HG02763 (cell line): ENCODE measurements around the gene CD1D.
"Not testable (repeated sequence)": the region's sequence is repeated elsewhere in the genome, so short reads cannot be mapped to it uniquely, and the experiment has no call there.

Source experiments
- ATAC-seq: cut with Tn5 transposase; IDR thresholded peaks from one replicate; pipeline ENCODE4 v1.9.1; 2021; ENCODE audit warnings: mild to moderate bottlenecking, moderate library complexity; ENCODE audit not compliant: unreplicated experiment

Gene CD1D

DNA sequence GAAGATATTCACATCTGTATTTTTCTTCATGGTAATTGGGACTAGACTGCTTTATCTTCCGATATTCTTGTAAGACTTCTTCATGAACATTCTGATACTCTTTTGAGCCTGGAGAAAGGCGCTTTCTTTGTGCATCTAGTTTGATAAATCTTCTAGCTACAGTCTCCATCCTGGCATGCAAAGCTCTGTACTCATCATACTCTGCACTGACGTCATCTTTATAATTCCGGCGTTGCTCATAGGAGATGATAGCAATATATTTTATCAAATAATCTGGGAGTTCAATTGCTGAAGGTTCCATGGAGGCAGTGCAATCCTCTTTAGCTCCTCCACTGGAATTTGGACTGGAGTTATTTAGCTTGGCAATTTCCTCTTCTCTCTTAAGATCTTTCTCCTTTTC lies 4.8 kb upstream of the CD1D start:
- ATAC-seq = not testable (repeated sequence)

GRCh38 chr1:158176399-158176798 lies 4.3 kb upstream of the CD1D start:
- ATAC-seq = no peak

GRCh38 chr1:158176849-158177699 lies 3.6 kb upstream of the CD1D start:
- ATAC-seq = not testable (repeated sequence)

DNA sequence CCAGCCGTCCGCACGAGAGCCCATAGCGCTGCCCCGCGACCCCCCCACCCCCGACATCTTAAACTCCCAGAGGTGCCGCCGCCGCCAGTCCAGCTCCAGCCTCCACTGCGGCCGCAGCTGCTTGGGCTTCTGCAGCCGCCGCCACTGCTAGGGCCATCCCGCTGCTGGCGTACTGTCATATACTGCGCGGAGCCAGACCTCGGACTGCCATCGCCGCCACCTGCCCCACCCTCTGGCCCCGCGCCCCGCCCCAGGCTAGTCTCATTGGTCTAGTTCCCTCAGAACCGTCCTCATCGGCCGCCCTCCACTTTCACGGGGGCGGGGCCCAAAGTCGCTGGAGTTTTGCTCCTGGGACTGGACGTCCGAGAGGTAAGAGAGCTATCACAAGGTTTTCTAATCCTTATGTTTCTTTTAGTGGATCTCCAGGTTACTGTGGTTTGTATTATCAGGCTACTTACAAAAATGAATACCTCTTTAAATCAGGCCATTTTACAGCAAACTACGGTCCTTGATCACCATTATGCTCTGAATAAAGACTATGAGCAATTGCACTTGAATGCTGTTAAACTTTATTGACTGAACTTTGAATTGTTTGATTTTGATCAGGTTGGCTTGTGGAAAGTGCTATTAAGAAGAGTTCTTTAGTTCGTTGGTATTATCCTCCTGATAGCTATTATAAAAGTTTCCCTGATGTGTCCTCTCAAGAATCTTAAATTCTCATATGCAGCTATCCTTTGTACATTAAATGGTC lies 2.8 kb upstream of the CD1D start:
- no peak for ATAC-seq

DNA sequence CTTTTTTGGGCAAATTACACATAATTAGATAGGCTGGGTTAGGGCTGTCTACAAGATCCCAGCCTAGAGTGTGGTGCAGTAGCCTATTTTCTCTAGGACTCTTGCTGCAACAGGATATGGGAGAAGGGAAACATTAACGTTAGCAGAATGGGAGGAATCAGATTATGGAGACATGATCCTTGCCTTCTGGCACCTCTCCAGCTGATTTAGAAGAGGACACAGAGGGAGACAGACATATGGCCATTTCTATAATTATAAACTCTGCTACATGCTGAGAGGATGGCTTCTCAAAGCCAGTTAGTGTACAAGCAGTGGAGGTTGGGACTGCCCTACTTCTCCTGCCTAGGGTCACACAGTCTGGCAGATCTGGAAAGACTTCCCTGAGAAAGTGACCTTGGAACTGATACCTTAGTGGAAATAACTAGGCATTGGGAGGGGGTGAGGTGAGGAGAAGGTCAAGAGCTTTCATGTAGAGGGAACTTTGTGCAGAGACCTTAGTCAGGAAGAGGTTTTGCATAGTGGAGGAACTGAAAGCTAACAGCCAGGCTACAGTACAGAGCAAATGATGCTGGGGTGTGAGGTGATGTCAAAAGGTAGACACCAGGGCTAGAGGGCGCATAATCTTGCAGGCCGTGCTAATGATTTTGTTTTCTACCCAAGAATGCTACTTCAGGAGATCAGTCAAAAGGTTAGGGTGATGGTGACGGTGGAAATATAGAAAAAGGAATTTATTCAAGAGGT lies 1.2 kb upstream of the CD1D start:
- peak; percentile 85 for ATAC-seq

DNA sequence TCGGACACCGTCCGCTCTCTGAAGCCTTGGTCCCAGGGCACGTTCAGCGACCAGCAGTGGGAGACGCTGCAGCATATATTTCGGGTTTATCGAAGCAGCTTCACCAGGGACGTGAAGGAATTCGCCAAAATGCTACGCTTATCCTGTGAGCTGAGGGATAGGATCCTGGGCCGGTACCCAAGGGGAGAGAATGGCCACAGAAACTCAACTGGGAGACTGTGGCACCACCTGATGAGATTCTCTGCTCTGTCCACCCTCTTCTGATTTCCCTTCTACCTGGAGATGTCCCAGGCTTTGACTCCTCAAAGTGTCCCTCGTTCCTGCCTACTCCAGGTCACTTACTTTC lies 855 bp downstream of the CD1D start:
- no peak for ATAC-seq

DNA sequence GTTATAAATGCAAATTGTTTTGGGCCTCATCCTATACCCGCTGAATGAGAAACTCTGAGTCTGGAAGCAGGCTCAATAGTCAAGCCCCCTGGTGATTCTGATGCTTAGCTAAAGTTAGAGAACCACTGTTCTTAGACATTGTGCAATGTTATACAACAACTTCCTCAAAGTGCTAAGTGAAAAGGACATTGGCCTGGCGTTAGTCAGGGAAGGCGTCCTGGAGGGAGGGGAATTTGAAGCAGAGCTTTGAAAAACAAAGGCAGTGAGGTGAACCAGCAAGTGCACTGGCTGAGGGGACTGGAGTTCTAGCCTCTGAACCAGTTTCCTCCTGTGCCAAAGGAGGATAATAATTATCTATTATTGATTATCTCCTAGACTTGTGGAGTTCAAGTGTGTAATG lies 5.1 kb downstream of the CD1D start:
- ATAC-seq = no peak

GRCh38 chr1:158186180-158186579 lies 5.5 kb downstream of the CD1D start:
- no peak for ATAC-seq

DNA sequence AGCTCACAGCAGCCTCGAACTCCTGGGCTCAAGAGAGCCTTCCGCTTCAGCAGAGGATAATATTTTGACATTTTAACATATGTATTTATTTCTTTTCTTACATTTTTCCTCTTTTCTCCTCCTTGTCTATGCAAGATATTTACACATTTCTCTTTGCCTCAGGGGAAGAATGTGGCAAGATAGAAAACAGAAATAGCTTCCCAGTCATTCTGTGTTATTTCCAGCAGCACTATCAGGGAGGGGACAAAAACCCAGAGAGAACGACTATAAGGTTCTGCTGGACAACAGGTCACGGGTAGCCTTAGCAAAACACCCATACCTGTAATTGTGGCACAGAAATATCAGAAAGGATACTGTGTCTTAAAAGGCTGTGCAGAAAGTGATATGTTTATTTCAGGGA lies 7.9 kb downstream of the CD1D start:
- ATAC-seq = no peak

DNA sequence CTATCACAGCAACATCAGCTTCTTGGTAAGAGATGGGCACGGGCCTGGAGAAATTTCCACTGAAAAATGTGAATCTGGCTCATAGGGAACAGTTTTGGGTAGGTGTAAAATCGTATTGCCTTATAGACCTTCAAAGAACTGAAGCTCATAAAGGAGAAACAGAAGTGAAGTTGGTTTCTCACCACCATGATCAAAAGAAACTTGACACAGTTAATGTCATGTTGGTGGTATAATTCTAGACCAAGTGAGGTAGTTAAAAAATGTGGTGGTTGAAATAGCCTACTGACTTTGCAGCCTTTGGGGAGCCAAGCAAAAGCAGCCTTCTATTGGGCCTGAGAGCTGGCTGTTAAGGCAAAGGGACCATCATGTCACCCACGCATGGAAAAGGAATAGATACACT lies 8.9 kb downstream of the CD1D start:
- ATAC-seq = no peak

DNA sequence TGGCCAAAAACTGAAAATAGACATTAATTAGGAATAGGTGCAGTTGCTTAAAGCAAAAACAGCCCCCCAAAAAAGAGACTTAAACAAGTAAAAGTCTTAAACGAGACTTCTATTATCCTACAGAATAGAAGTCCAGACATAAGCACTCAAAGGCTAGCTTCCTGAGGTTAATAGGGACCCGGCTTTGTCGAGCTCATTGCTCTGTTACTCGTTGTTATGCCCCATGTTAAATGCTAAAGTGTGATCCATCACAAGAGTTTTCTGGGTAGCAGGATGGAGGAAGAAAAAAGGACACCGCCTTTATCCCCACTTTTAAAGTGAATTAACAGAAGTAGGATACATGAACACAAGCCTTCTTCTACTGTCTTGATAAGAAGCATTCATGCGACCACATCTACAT lies 10.6 kb downstream of the CD1D start:
- no peak for ATAC-seq

- no peak for ATAC-seq
Observed at GRCh38 chr1:158196461-158196860, 15.8 kb downstream of the CD1D start.

GRCh38 chr1:158199849-158200248 lies 19.2 kb downstream of the CD1D start:
- ATAC-seq = no peak

DNA sequence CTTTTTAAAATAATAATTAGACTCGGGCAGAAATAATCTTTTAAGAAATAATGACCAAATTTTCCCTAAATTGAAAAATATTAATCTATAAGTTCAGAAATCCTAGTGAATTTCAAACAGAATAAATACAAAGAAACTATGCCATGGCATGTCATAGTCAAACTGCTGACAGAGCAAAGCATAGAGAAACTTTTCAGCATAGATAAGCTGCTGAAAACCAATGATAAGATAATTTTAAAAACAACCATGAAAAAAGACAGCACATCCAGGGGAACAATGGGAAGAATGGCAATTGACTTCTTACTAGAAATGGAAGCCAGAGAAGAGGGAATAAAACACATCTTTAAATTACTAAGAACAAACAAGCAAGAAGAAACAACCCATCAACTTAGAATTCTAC lies 19.8 kb downstream of the CD1D start:
- ATAC-seq = no peak

GRCh38 chr1:158203693-158204457 lies 23.2 kb downstream of the CD1D start:
- no peak for ATAC-seq

- ATAC-seq = no peak
Observed at GRCh38 chr1:158204458-158204827, 23.7 kb downstream of the CD1D start.

- no peak for ATAC-seq
Observed at GRCh38 chr1:158208586-158209116, 28.0 kb downstream of the CD1D start.

- no peak for ATAC-seq
Observed at GRCh38 chr1:158212320-158212719, 31.6 kb downstream of the CD1D start.

DNA sequence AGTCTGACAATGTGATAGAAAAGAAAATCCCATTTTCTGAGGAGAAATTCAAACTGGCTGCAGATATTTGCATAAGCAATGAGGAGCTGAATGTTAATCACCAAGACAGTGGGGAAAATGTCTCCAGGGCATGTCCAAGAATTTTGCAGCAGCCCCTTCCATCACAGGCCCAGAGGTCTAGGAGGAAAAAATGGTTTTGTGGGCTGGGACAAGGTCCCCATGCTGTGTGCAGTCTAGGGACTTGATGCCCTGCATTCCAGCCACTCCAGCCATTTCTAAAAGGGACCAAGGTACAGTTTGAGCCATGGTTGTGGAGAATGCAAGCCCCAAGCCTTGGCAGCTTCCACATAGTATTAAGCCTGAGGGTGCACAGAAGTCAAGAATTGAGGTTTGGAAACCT lies 42.8 kb downstream of the CD1D start:
- not testable (repeated sequence) for ATAC-seq

DNA sequence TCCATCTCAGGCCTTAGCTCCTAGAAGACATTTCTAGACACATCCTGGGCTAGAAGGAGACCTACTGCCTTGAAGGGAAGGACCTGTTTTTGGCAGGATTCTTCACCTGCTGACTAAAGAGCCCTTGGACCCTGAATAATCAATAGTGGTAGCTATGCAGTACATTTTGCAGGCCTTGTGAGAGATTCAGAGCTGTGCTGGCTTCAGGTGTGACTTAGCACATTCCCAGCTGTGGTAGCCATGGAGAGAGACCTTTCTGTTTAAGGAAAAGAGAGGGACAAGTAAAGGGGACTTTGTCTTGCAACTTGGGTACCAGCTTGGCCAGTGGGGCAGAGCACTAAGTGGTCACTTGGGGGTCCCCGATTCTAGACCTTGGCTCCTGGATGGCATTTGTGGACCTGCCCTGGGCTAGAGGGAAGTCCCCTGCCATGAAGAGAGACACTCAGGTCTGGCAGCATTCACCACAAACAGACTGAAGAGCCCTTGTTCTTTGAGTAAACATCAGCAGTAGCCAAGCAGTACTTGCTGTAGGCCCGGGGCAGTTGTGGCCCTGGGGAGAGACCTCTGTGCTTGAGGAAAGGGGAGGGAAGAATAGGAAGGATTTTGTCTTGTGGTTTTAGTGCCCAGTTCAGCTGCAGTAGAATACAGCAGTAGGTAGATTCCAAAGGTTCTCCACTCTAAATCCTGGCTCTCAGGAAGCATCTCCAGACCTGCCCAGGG lies 47.4 kb downstream of the CD1D start:
- ATAC-seq = no peak
